Testis (tissue), 2 donors: Measurements from ENCODE around the gene FURIN.

Experiments
- POLR2A ChIP-seq: fragments of 450-650 bp; IDR thresholded peaks from one replicate; pipeline ENCODE4 v1.6.1; 2017; ENCODE audit warnings: antibody characterized with exemption, mild to moderate bottlenecking, moderate library complexity
- TF ChIP-seq, protein P1 (sequence below), 3 experiments: fragments of 450-650 bp in 2 of 3; fragments of 200-600 bp in 1 of 3; sonication (generic) in 1 of 3; IDR thresholded peaks; one replicate each; pipeline ENCODE4 v1.5.1; 2016 to 2019; ENCODE audit warnings: antibody characterized with exemption in 3 of 3, mild to moderate bottlenecking in 2 of 3, moderate library complexity in 1 of 3

GRCh38 chr15:90902040-90902839, 33.9 kb downstream of the FURIN start:
- TF ChIP-seq, protein P1, sequence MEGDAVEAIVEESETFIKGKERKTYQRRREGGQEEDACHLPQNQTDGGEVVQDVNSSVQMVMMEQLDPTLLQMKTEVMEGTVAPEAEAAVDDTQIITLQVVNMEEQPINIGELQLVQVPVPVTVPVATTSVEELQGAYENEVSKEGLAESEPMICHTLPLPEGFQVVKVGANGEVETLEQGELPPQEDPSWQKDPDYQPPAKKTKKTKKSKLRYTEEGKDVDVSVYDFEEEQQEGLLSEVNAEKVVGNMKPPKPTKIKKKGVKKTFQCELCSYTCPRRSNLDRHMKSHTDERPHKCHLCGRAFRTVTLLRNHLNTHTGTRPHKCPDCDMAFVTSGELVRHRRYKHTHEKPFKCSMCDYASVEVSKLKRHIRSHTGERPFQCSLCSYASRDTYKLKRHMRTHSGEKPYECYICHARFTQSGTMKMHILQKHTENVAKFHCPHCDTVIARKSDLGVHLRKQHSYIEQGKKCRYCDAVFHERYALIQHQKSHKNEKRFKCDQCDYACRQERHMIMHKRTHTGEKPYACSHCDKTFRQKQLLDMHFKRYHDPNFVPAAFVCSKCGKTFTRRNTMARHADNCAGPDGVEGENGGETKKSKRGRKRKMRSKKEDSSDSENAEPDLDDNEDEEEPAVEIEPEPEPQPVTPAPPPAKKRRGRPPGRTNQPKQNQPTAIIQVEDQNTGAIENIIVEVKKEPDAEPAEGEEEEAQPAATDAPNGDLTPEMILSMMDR (IDR thresholded peaks at IDR 0.05), result peak; percentile 50 to 76 (median 74)
- no peak for TF ChIP-seq POLR2A
